ENCODE results near the gene UBC. TPM values are rescaled to one million over a fixed set of nuclear protein-coding genes. Genes with fewer than 3 reads are reported as not detected.

Gene UBC
- total and polyA plus RNA-seq, 9 of the 15 experiments (the other 6 are each of a cell fraction or from before 2014, with no cell fraction given): 533 to 1,153 (median 813) TPM

- peak; percentile 62; the same call in 1 of the 2 replicates for TF ChIP-seq ZNF436 (CRISPR knock-in tag; IDR thresholded peaks at IDR 0.05)
- TF ChIP-seq LARP7 (IDR thresholded peaks at IDR 0.05): no peak
- TF ChIP-seq FOXJ2 (tag; IDR thresholded peaks at IDR 0.05): no peak
- no peak for TF ChIP-seq TSHZ1 (CRISPR knock-in tag; IDR thresholded peaks at IDR 0.05)
- TF ChIP-seq CBFA2T3 (IDR thresholded peaks at IDR 0.05): no peak
- 0 out of 2 replicates have a peak, but pooled peaks have one; percentile 27 for TF ChIP-seq ZNF311 (CRISPR knock-in tag; IDR thresholded peaks at IDR 0.05)
- peak; percentile 25 for TF ChIP-seq RBM25 (IDR thresholded peaks at IDR 0.05; ENCODE audit: low read depth, low read length, severe bottlenecking)
- peak; percentile 49 for TF ChIP-seq HNRNPK (IDR thresholded peaks at IDR 0.05; ENCODE audit: low read depth, low read length, poor library complexity, severe bottlenecking)
- no peak for TF ChIP-seq PCBP1 (IDR thresholded peaks at IDR 0.05; ENCODE audit: low read depth, low read length, poor library complexity, severe bottlenecking)
- TF ChIP-seq ZNF263 (CRISPR knock-in tag; IDR thresholded peaks at IDR 0.05; ENCODE audit: borderline replicate concordance): no peak
- no peak for TF ChIP-seq NR2C2 (CRISPR knock-in tag; IDR thresholded peaks at IDR 0.05)
- TF ChIP-seq NR2C2 (tag; IDR thresholded peaks at IDR 0.05): peak; percentile 9; the same call in 1 of the 2 replicates
- TF ChIP-seq RB1 (IDR thresholded peaks at IDR 0.05; ENCODE audit: low read depth): no peak
- no peak for TF ChIP-seq SMC3 (conservative IDR thresholded peaks at IDR 0.05; ENCODE audit: insufficient read depth, low read depth, low read length)
- TF ChIP-seq XRCC3 (IDR thresholded peaks at IDR 0.05): no peak
- TF ChIP-seq LCOR (CRISPR knock-in tag; IDR thresholded peaks at IDR 0.05): no peak
- TF ChIP-seq ETV1 (tag; conservative IDR thresholded peaks at IDR 0.05; ENCODE audit: low read depth): 0 out of 2 replicates have a peak, but pooled peaks have one; percentile 25
- no peak for TF ChIP-seq ZNF408 (CRISPR knock-in tag; IDR thresholded peaks at IDR 0.05; ENCODE audit: low read depth)
- TF ChIP-seq DACH1 (IDR thresholded peaks at IDR 0.05; ENCODE audit: partially characterized antibody): no peak
- no peak for TF ChIP-seq MAFG (tag; conservative IDR thresholded peaks at IDR 0.05)
- TF ChIP-seq GABPA (tag; conservative IDR thresholded peaks at IDR 0.05; ENCODE audit: low read depth): 0 out of 2 replicates have a peak, but pooled peaks have one; percentile 9
- TF ChIP-seq SMAD1 (IDR thresholded peaks at IDR 0.05; ENCODE audit: low read depth, low read length, partially characterized antibody): no peak
- TF ChIP-seq ZNF512 (tag; IDR thresholded peaks at IDR 0.05): peak; percentile 82
- TF ChIP-seq ZNF589 (CRISPR knock-in tag; IDR thresholded peaks at IDR 0.05; ENCODE audit: low read depth): peak; percentile 35
Observed at GRCh38 chr12:124920353-124920935, 6.0 kb upstream of the UBC start (continued).

Data from K562 (cell line).